GM21717 (cell line): ENCODE data around the gene RNF20.
"Not testable (repeated sequence)": the region's sequence is repeated elsewhere in the genome, so short reads cannot be mapped to it uniquely, and the experiment has no call there.

Source experiments
- ATAC-seq: cut with Tn5 transposase; IDR thresholded peaks from one replicate; pipeline ENCODE4 v1.9.1; 2021; ENCODE audit warnings: mild to moderate bottlenecking, moderate library complexity; ENCODE audit not compliant: unreplicated experiment

The RNF20 gene

GRCh38 chr9:101533334-101534204, at the start of gene RNF20:
RNF20 (plus strand) TSS chr9:101533853; CDS start chr9:101535424, 1,571 bp downstream.
- ATAC-seq, result peak; percentile 99

- no peak for ATAC-seq
Observed at GRCh38 chr9:101484046-101484445, 49.6 kb upstream of the RNF20 start.

- ATAC-seq, result no peak
Observed at GRCh38 chr9:101485924-101486692, 47.5 kb upstream of the RNF20 start.

GRCh38 chr9:101486693-101487442, 46.8 kb upstream of the RNF20 start:
- no peak for ATAC-seq

- ATAC-seq, result no peak
Observed at GRCh38 chr9:101487443-101487840, 46.2 kb upstream of the RNF20 start.

- ATAC-seq, result no peak
Observed at GRCh38 chr9:101495810-101496209, 37.8 kb upstream of the RNF20 start.

- no peak for ATAC-seq
Observed at GRCh38 chr9:101498323-101498722, 35.3 kb upstream of the RNF20 start.

GRCh38 chr9:101504188-101504587, 29.5 kb upstream of the RNF20 start:
- no peak for ATAC-seq

- no peak for ATAC-seq
Observed at GRCh38 chr9:101508211-101508610, 25.4 kb upstream of the RNF20 start.

GRCh38 chr9:101509572-101509971, 24.1 kb upstream of the RNF20 start:
- no peak for ATAC-seq

GRCh38 chr9:101510459-101510858, 23.2 kb upstream of the RNF20 start:
- ATAC-seq, result no peak

GRCh38 chr9:101511009-101511408, 22.6 kb upstream of the RNF20 start:
- no peak for ATAC-seq

- no peak for ATAC-seq
Observed at GRCh38 chr9:101512116-101512515, 21.5 kb upstream of the RNF20 start.

- no peak for ATAC-seq
Observed at GRCh38 chr9:101513351-101513750, 20.3 kb upstream of the RNF20 start.

GRCh38 chr9:101514071-101514470, 19.6 kb upstream of the RNF20 start:
- ATAC-seq, result no peak

- ATAC-seq, result no peak
Observed at GRCh38 chr9:101516655-101517054, 17.0 kb upstream of the RNF20 start.

GRCh38 chr9:101518489-101518888, 15.2 kb upstream of the RNF20 start:
- ATAC-seq, result not testable (repeated sequence)

- no peak for ATAC-seq
Observed at GRCh38 chr9:101524371-101524770, 9.3 kb upstream of the RNF20 start.

GRCh38 chr9:101527066-101527465, 6.6 kb upstream of the RNF20 start:
- ATAC-seq, result no peak

GRCh38 chr9:101528015-101528414, 5.6 kb upstream of the RNF20 start:
- ATAC-seq, result no peak

- peak; percentile 44 for ATAC-seq
Observed at GRCh38 chr9:101530076-101530711, 3.5 kb upstream of the RNF20 start.
